COLO668 (cell line): ENCODE results near the gene PTPN7.

ENCODE experiments used
- DNase-seq: peaks from one replicate; lab custom pipeline; 2025; ENCODE audit not compliant: unreplicated experiment; lab: John Stamatoyannopoulos, UW

PTPN7 gene

DNA sequence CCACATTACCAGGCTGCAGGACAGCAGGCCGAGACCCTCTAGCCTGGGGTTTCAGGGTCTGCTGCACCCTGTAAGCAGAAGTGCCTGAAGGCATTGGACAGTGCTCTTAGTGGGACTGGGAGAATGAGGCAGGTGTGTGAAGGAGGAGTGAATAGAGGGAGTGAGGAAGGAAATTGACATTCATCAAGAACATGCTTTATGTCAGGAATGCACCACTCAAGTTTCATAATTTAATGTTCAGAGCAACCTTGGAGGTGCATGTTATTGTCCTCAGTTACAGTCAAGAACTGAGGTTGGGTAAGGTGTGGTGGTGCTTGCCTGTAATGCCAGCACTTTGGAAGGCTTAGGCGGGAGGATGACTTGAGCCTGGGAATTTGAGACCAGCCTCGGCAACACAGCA, 49.4 kb downstream of the PTPN7 start:
- no peak for DNase-seq

DNA sequence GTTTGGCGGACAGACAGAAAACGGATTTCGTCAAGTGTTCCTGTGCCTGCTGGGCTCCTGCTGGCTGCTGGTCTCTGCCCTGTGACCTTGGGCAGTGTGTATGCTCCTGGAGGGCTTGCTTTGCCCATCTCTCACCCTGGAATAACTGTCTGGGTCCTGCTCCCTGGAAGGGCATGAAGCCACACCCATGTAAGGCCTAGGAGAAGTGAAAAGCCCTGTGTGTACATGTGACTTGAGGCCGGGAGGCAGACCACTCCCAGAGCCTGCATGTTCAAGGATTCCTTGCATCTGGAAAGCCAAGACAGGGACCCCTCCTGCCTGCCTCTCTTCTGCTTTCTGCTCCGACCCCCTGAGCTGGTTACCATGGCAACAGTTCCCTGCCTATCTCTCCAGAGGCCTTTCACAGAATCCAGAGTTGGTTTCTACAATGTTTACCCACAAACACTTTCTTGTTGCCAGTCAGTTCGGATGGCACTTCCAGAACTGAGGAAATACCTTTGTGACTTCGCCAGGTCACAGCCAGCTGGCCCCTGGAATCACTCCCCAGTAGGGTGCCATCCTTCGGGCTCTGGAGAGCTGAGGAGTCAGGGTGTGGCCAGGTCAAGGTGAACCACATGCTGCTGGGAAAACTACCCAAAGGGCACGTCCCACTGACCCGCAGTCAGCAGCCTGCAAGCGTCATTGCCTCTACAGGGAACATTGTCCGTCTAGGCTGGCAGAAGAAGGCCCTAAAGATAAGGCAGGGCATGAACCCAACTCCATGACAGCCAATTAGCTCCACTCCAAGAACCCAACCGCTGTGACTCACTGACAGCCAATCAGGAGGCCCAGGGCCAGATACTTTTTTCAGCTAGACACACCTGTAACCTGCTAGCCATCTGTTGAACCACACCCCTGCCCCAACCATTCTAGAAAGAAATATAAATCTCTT, 52.3 kb downstream of the PTPN7 start:
- peak; percentile 55 for DNase-seq

DNA sequence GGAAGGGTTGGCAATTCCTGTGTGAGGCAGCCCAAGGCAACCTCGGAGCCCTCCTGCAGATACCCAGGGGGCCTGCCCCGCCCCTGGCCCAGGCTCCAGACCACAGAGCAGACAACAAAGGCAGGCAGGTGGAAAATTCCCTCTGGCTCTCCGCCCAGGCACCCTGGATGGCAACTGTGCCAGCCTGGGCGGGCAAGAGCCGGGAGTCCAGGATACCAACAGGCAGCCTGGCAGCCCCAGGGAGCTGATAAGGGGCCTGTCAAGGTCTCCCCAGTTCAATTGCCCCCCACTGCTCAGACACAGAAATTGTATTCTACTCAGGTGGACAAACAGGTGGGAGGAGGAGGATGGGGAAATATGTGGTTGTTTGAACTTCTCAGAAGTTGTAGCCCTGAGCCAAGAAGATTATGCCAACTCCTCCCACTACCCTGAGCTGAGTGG, 53.1 kb downstream of the PTPN7 start:
- DNase-seq: peak; percentile 94

- DNase-seq: peak; percentile 98
Observed at GRCh38 chr1:202106340-202107254, 53.8 kb downstream of the PTPN7 start.

DNA sequence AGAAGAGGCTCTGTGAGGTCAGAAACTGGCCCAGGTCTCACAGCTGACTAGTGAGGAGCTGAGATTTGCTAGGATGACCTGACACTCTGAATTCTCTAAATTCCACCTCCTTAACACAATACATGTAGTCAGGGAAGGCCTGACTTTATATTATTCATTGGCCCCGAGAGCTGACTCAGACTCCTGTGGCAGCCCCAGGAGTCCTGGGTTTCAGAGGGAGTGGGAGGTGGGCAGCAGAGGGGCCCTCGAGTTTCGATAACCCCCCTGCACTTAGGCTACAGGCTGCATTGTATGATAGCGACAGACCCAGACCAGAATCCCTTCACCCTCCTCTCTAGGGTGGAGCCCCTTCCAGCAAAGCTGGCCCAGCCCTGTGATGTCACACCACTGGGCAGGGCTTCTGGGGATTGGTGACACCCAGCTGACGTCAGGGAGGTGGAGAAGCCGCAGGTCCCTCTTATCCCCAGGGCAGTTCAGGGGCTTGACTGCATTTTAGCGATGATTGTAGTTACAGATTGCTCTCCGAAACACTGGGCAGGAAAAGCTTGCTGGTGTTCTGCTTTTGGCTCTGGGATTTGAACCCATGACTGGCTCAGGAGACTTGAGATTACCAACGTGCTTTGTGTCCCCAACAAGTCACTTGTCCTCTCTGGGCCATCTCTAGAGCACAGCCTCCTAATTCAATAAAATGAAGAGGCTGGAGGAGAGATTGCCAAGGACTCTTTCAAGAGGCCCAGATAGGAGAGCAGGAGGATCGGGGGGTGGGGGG, 54.6 kb downstream of the PTPN7 start:
- DNase-seq: peak; percentile 86

DNA sequence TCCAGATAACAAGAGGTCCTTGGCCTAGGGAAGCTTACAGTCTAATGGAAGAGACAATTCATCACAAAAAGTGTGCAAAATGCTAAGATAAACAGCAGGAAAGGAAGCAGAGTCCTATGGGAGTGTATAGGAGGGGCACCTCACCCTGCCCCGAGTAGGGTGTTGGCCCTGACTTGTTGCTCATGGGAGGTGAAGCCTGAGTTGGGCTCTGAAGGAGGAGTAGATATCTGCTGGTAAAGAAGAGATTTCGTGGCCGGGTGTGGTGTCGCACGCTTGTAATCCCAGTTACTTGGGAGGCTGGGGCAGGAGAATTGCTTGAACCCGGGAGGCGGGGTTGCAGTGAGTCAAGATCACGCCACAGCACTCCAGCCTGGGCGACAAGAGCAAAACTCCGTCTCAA, 56.3 kb downstream of the PTPN7 start:
- DNase-seq: no peak

DNA sequence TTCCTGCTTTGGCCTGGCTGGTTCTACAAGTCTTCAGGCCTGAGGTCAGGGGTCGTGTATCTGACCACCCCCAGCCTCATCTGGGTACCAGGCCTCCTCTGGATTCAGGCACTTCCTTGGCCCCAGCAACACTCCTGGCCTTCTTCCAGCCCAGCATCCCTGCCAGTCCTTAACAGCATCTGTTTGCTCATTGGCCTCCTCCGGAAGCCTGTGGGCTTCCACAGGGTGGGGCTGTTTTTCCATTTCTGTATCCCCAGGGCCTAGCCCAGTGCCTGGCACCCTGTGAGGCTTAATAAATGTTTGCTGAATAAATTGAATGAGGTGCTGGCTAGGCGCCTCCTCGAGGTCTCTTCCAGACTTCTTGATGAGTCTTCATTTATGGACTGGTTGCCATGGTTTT, 59.2 kb downstream of the PTPN7 start:
- peak; percentile 54 for DNase-seq
